Kidney (tissue), 14 donors: ENCODE measurements around the gene HLA-A. TPM values are rescaled to one million over a fixed set of nuclear protein-coding genes. Genes with fewer than 3 reads are reported as not detected.

Experiments used
- DNase-seq, 5 donors: peaks; one replicate each; pipeline ENCODE4 v3.0.0-alpha.2; 2013 to 2020
- FAIRE-seq: peaks from 2 replicates; lab custom pipeline; 2012; peaks lifted over from hg19 to GRCh38; lab: Jason Lieb, UNC
- H3K27ac ChIP-seq, 2 donors: one replicate each; pipeline ENCODE4 v1.7.0; 2013; ENCODE audit warnings: low read depth in 2 of 2, low read length in 2 of 2, inconsistent platforms in 1 of 2
- H3K27me3 ChIP-seq: one replicate; pipeline ENCODE4 v1.7.1; 2013; ENCODE audit warnings: low read length, inconsistent platforms; ENCODE audit not compliant: control insufficient read depth, insufficient read depth
- H3K36me3 ChIP-seq, 3 donors: one replicate each; pipeline versions ENCODE4 v1.7.0 to v1.7.1; 2013; ENCODE audit warnings: low read length in 3 of 3, control low read depth in 1 of 3, inconsistent platforms in 1 of 3; ENCODE audit not compliant: insufficient read depth in 3 of 3, control insufficient read depth in 2 of 3
- H3K4me1 ChIP-seq, 3 donors: one replicate each; pipeline versions ENCODE4 v1.7.0 to v1.7.1; 2013; ENCODE audit warnings: low read length in 3 of 3, inconsistent platforms in 1 of 3, low read depth in 1 of 3; ENCODE audit not compliant: control insufficient read depth in 2 of 3, insufficient read depth in 2 of 3
- H3K4me3 ChIP-seq, 3 donors: one replicate each; pipeline versions ENCODE4 v1.7.0 to v1.8.1; 2013; ENCODE audit warnings: low read length in 3 of 3, control low read depth in 1 of 3, inconsistent platforms in 1 of 3
- H3K9ac ChIP-seq, 3 donors: one replicate each; pipeline versions ENCODE4 v1.7.0 to v1.7.1; 2013; ENCODE audit warnings: low read length in 3 of 3, control low read depth in 1 of 3, inconsistent platforms in 1 of 3
- H3K9me3 ChIP-seq, 3 donors: one replicate each; pipeline versions ENCODE4 v1.7.0 to v1.7.1; 2013; ENCODE audit warnings: low read length in 3 of 3, control low read depth in 1 of 3, inconsistent platforms in 1 of 3; ENCODE audit not compliant: control insufficient read depth in 2 of 3, insufficient read depth in 1 of 3
- intact Hi-C: fragments of 100-400 bp; cut with DNase I; formaldehyde crosslinking; loops from one replicate; pipeline ENCODE4 v1.11.1; 2022
- polyA plus RNA-seq: library from polyadenylated mRNA; stranded (reverse); fragments of 350-450 nt; fragmentation: Illumina TruSeq; extraction: RNeasy Lipid Tissue Mini Kit (QIAGEN cat#74804); gene quantifications from one replicate; pipeline ENCODE4 v1.2.3, GENCODE V29; 2014; ENCODE audit warnings: low read depth, low replicate concordance; ENCODE audit not compliant: insufficient read depth
- total RNA-seq: library from RNA; stranded (reverse); fragmentation: NEBNext Ultra II Directional; extraction: Animal tissue kit (Norgen Biotek cat#: 25700); gene quantifications from one replicate; pipeline ENCODE4 v1.2.1, GENCODE V29; 2021
- TF ChIP-seq, protein P1 (sequence below): IDR thresholded peaks from 3 replicates; pipeline ENCODE4 v1.5.1; 2012; ENCODE audit warnings: mild to moderate bottlenecking, moderate library complexity, borderline replicate concordance; ENCODE audit not compliant: insufficient read depth; ENCODE audit errors: extremely low read depth
- donor health status: control.
- donor health status: control.
- donor health status: control.
- donor health status: control.
- donor health status: control.
- donor health status: DM: yes; HTN: yes; CAD: no.
- donor health status: Normal renal cell carcinoma (clear cell type).

The HLA-A gene
- total and polyA plus RNA-seq, 2 donors from 2014 or later = 695 to 1,143 TPM

DNA sequence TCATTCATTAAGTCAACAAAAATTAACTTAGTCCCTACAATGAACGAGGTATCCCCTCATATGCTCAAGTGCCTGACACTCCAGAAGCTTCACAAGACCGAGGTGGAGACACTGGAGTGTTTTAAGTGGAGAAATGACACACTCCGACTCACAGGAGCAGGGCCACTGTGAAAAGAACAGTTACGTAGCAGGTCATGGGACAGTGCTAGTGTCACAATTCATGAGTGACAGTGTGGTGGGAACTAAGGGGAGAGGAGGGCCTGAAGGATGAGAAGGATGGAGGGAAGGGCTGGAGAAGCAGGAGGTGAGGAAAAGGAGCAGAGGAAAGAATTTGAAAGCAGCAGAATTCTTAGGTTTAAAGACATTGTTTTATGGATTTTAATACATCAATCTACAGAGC is 1.3 kb upstream of the HLA-A start:
- FAIRE-seq (no peak), DNase-seq (no peak)
- intact Hi-C loops = no loop called here
- no peak overlapping the region for H3K4me3 ChIP-seq
- H3K27me3 ChIP-seq = no peaks in the 10 kb centered on the region
- no peak overlapping the region for H3K9ac ChIP-seq
- H3K4me1 ChIP-seq = peaks cover 0 to 7% (median 5%) of the 10 kb centered on the region in 3 donors
- H3K27ac ChIP-seq = no peak overlapping the region
- H3K36me3 ChIP-seq = no peaks in the 10 kb centered on the region
- TF ChIP-seq, protein P1, sequence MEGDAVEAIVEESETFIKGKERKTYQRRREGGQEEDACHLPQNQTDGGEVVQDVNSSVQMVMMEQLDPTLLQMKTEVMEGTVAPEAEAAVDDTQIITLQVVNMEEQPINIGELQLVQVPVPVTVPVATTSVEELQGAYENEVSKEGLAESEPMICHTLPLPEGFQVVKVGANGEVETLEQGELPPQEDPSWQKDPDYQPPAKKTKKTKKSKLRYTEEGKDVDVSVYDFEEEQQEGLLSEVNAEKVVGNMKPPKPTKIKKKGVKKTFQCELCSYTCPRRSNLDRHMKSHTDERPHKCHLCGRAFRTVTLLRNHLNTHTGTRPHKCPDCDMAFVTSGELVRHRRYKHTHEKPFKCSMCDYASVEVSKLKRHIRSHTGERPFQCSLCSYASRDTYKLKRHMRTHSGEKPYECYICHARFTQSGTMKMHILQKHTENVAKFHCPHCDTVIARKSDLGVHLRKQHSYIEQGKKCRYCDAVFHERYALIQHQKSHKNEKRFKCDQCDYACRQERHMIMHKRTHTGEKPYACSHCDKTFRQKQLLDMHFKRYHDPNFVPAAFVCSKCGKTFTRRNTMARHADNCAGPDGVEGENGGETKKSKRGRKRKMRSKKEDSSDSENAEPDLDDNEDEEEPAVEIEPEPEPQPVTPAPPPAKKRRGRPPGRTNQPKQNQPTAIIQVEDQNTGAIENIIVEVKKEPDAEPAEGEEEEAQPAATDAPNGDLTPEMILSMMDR = no peak
- no peaks in the 10 kb centered on the region for H3K9me3 ChIP-seq

DNA sequence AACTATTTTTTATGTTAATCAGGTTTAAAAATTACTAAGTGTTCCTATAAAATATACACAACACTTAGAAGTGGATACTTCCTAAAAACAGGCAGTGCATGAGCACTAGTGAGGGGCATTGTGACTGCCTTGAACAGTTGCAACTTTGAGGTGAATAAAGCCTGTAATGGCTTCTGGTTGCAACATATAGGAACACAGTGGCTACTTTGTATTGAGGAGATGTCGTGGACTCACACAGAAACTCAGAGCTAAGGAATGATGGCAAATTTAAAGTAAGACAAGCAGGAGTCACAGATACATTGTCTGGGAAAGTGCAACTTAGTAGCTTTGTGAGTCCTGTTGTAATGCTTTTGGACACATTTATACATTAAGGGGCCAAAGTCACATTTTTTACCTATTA is 861 bp upstream of the HLA-A start:
- peak overlapping the region in 2 of 3 donors; percentile 71 to 90 for H3K9ac ChIP-seq
- TF ChIP-seq, protein P1 = no peak
- peaks cover 0 to 7% (median 5%) of the 10 kb centered on the region in 3 donors for H3K4me1 ChIP-seq
- no peaks in the 10 kb centered on the region for H3K27me3 ChIP-seq
- intact Hi-C loops = no loop called here
- peak overlapping the region; percentile 92 to 94 for H3K27ac ChIP-seq
- DNase-seq (no peak), FAIRE-seq (no peak)
- no peaks in the 10 kb centered on the region for H3K36me3 ChIP-seq
- H3K4me3 ChIP-seq = peak overlapping the region in 2 of 3 donors; percentile 64 to 75
- H3K9me3 ChIP-seq = no peaks in the 10 kb centered on the region

DNA sequence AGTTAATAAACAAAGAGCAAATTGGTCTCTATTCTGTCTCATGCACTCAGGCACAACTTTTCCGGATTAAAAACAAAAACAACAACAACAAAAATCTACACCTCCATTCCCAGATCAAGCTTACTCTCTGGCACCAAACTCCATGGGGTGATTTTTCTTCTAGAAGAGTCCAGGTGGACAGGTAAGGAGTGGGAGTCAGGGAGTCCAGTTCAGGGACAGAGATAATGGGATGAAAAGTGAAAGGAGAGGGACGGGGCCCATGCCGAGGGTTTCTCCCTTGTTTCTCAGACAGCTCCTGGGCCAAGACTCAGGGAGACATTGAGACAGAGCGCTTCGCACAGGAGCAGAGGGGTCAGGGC is 437 bp upstream of the HLA-A start:
- no peaks in the 10 kb centered on the region for H3K27me3 ChIP-seq
- no peaks in the 10 kb centered on the region for H3K9me3 ChIP-seq
- TF ChIP-seq, protein P1 = no peak
- H3K9ac ChIP-seq = peak overlapping the region; percentile 35 to 90 (median 71)
- H3K4me3 ChIP-seq = peak overlapping the region; percentile 50 to 75 (median 64)
- H3K4me1 ChIP-seq = peaks cover 0 to 7% (median 5%) of the 10 kb centered on the region in 3 donors
- H3K27ac ChIP-seq = peak overlapping the region; percentile 92 to 94
- no peak for DNase-seq
- FAIRE-seq = no peak
- peaks cover 0 to under 1% (median 0%) of the 10 kb centered on the region in 3 donors for H3K36me3 ChIP-seq
- intact Hi-C loops = no loop called here
